ENCODE measurements around the gene GHSR. TPM values are rescaled to one million over a fixed set of nuclear protein-coding genes. Genes with fewer than 3 reads are reported as not detected.

Gene GHSR
- polyA plus RNA-seq, 2 of the 4 experiments (the other 2 are of a cell fraction): not detected

GRCh38 chr3:172456404-172456803, 8.1 kb upstream of the GHSR start:
- 75% methylated on average over 3 of the region's 3 CpGs for whole genome bisulfite sequencing (ENCODE audit: missing lambda C conversion rate)
- H3K4me2 ChIP-seq: no peak overlapping the region
- ChIA-PET CTCF (no interaction called here), POLR2A (no interaction called here)
- no peak overlapping the region for H3K4me3 ChIP-seq
- TF ChIP-seq CBX8 (IDR thresholded peaks at IDR 0.05) (no peak), EHMT2 (IDR thresholded peaks at IDR 0.05; ENCODE audit: low read depth) (no peak), TFCP2L1 (CRISPR knock-in tag; IDR thresholded peaks at IDR 0.05) (no peak), GATA3 (IDR thresholded peaks at IDR 0.05; ENCODE audit: borderline replicate concordance) (no peak), HMGXB4 (CRISPR knock-in tag; IDR thresholded peaks at IDR 0.05; ENCODE audit: borderline replicate concordance) (no peak)
- no peaks in the 10 kb centered on the region for H3K9me3 ChIP-seq
- no peak for FAIRE-seq
- no peak for DNase-seq (ENCODE audit: low read depth in 1 of 2, low spot score in 1 of 2)
- no peak overlapping the region for H3K27ac ChIP-seq
- ATAC-seq: no peak
- no peaks in the 10 kb centered on the region for H3K4me1 ChIP-seq

DNA sequence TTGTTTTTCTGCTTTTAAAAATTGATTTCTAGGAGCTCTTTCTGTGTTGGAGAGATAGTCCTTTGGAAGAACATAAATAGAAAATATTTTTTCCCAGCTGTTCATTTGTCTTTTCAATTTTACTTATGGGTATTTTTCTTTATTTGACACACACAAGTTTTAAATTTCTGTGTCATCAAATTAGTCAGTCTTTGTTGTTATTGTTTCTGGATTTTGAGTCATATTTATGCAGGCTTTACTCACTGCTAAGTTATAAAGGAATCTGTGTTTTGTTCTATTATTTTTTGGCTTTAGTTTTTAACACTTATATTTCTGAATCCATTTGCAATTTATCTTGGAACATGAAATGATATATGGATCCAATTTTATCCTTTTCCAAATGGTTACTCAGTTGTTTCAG, 5.9 kb upstream of the GHSR start:
- no peak overlapping the region for H3K4me3 ChIP-seq
- DNase-seq (ENCODE audit: low read depth in 1 of 2, low spot score in 1 of 2): no peak
- no peak for FAIRE-seq
- CTCF ChIA-PET: no interaction called here
- POLR2A ChIA-PET: no interaction called here
- no peaks in the 10 kb centered on the region for H3K9me3 ChIP-seq
- no peak overlapping the region for H3K4me2 ChIP-seq
- no peak for TF ChIP-seq HMGXB4 (CRISPR knock-in tag; IDR thresholded peaks at IDR 0.05; ENCODE audit: borderline replicate concordance)
- no peak for TF ChIP-seq CBX8 (IDR thresholded peaks at IDR 0.05)
- no peak for TF ChIP-seq GATA3 (IDR thresholded peaks at IDR 0.05; ENCODE audit: borderline replicate concordance)
- no peak for TF ChIP-seq JUNB (IDR thresholded peaks at IDR 0.05)
- TF ChIP-seq ATOH8 (CRISPR knock-in tag; IDR thresholded peaks at IDR 0.05; ENCODE audit: low read depth): no peak
- TF ChIP-seq BHLHE40 (IDR thresholded peaks at IDR 0.05; ENCODE audit: low read depth, low read length): no peak
- TF ChIP-seq RCOR1 (IDR thresholded peaks at IDR 0.05; ENCODE audit: low read depth, low read length): no peak
- TF ChIP-seq ZC3H11A (IDR thresholded peaks at IDR 0.05): no peak
- TF ChIP-seq SMC3 (IDR thresholded peaks at IDR 0.05): no peak
- TF ChIP-seq HOXB5 (CRISPR knock-in tag; IDR thresholded peaks at IDR 0.05): no peak
- TF ChIP-seq ZFP36 (IDR thresholded peaks at IDR 0.05; ENCODE audit: borderline replicate concordance, partially characterized antibody): no peak
- TF ChIP-seq ZNF302 (CRISPR knock-in tag; IDR thresholded peaks at IDR 0.05): no peak
- no peak overlapping the region for H3K27ac ChIP-seq
- no peak for ATAC-seq
- H3K4me1 ChIP-seq: no peaks in the 10 kb centered on the region

DNA sequence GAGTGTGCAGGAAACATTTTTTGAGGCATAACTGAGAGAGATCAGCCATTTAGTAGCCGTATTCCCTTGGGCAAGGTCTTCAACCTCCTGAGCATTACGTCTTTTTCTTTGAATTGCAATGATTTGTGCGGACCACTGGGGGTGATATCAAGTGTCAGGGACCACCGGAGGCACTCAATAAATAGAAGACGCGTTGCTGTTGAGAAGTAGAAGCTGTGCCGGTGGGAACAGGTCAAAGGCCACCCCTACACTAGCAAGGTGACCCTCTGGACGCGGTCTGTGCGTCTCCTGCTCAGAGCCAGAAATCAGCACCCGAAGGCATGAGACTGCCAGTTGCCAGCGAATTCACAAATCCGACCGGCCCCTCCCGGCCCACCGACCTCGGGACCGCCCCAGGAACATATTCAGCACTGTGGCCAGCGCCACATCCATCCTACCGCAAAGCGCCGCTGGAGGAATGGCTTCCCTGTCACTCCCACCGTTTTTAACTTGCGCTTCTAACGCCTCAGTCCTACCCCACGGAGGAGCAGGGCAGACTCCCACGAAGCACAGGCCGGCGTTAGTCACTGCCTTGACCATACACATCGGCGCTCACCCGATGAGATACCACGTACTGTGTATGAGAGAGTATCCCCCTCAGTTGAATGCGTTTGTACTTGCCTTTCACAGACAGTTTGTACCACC, 1.4 kb upstream of the GHSR start:
- WGBS (ENCODE audit: missing lambda C conversion rate): 81% methylated on average over 34 of the region's 34 CpGs
- H3K4me1 ChIP-seq: no peaks in the 10 kb centered on the region
- ChIA-PET POLR2A (no interaction called here), CTCF (interaction anchor here (0.6 kb wide), 1 partner anchor 1502 kb away, joined by 3 read pairs; no protein-coding TSS in a partner anchor)
- no peak overlapping the region for H3K4me2 ChIP-seq
- H3K9me3 ChIP-seq: no peaks in the 10 kb centered on the region
- DNase-seq (ENCODE audit: low read depth in 1 of 2, low spot score in 1 of 2): no peak
- peak; percentile 70 for TF ChIP-seq REST (IDR thresholded peaks at IDR 0.05)
- TF ChIP-seq HOXB13 (CRISPR knock-in tag; IDR thresholded peaks at IDR 0.05; ENCODE audit: low read depth): no peak
- no peak for ATAC-seq
- no peak overlapping the region for H3K27ac ChIP-seq
- no peak for FAIRE-seq
- H3K4me3 ChIP-seq: no peak overlapping the region

Measured in A549 (cell line).